Measurements from ENCODE around the gene SLC44A4. TPM values are rescaled to one million over a fixed set of nuclear protein-coding genes. Genes with fewer than 3 reads are reported as not detected.
"Not testable (repeated sequence)": the region's sequence is repeated elsewhere in the genome, so short reads cannot be mapped to it uniquely, and the experiment has no call there.

The SLC44A4 gene
- total RNA-seq, 4 donors from 2014 or later: 0.19 to 0.84 (median 0.38) TPM; not detected in 1

DNA sequence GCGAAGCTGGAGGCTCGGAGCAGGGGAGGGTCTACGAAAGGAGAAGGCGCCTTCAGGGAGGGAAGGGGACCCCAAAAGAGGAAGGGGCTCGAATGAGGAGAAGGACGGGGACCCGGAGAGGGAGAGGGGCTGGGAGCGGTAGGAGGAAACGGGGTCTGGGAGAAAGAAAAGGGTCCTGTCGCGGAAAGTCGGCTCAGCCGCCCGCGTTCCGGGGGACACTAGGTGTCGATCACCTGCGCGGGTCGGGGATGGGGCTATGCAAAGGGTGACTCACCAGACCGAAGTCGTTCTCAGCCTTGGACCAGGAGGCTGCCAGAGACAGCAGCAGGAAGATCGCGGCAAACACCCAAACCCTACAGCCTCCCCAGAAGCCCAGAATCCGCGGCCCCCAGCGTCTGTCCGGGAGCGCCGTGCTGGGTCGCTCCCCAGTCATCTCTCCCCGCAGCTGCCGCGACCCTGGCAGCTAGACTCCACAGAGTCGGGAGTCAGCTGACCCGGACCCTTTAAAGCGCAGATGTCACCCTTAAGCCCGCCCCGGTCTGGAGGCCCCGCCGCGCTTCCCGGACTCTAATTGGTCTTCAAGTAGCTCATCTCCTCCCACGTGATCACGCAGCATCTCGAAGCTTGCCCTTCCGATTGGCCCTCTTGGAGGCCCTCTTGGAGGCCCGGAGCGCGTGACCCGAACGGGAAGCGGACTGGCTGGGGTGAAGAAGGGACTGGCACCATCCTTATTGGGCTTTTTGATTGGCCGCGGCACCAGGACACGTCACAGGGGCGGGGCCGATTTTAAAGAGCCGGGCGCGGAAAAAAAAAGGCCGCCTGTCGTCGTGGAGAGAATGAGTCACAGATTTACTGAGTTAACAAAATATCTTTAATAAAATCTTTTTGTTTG lies 16.2 kb downstream of the SLC44A4 start, which contains the start of gene NEU1:
Gene NEU1, minus strand, starts transcription at position 478 of the 892 bp plus-strand sequence. Its CDS starts 45 bp downstream, at position 433.
- TF ChIP-seq, protein P1, sequence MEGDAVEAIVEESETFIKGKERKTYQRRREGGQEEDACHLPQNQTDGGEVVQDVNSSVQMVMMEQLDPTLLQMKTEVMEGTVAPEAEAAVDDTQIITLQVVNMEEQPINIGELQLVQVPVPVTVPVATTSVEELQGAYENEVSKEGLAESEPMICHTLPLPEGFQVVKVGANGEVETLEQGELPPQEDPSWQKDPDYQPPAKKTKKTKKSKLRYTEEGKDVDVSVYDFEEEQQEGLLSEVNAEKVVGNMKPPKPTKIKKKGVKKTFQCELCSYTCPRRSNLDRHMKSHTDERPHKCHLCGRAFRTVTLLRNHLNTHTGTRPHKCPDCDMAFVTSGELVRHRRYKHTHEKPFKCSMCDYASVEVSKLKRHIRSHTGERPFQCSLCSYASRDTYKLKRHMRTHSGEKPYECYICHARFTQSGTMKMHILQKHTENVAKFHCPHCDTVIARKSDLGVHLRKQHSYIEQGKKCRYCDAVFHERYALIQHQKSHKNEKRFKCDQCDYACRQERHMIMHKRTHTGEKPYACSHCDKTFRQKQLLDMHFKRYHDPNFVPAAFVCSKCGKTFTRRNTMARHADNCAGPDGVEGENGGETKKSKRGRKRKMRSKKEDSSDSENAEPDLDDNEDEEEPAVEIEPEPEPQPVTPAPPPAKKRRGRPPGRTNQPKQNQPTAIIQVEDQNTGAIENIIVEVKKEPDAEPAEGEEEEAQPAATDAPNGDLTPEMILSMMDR (IDR thresholded peaks at IDR 0.05): no peak
- ATAC-seq (ENCODE audit: low FRiP score): peak; percentile 92
- DNase-seq (ENCODE audit: low spot score): peak; percentile 95

DNA sequence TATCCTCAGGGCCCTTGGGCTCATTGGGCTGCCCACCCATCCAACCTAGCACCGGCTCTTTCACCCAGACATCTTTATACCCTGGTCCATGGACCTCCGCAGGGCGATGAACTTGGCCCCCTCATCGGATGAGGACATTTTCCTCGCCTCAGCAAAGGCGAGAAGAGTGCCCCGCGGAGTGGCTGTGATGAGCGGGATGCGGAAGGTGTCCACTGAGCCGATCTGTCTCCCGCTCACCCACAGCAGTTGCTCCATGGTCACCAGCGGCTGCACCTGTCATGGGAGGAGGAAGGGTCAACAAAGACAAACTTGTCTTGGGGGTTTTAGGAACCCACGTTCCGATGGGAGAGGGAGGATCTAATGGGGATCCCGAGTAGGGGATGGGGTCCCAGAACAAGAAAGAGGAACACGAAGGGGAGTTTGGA lies 16.9 kb downstream of the SLC44A4 start:
- TF ChIP-seq, protein P1 (IDR thresholded peaks at IDR 0.05): no peak
- ATAC-seq (ENCODE audit: low FRiP score) (no peak), DNase-seq (ENCODE audit: low spot score) (no peak)

DNA sequence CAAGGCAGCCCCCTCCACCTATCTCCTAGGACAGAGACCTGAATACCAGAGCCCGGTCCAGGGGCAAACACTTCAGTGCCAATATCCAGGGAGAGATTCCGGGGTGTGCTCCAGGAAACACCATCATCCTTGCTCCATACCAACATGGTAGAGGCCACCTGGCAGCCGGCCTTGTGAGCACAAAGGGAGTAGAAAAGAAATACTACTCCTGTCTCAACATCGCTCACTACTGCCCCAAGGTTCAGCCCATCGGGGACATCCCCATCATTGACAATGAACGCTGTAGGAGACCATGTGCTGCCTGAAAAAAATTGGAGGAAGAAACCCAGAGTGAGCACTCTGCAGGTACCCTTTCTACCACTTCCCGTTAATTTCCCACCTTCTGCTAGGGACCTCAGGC lies 17.6 kb downstream of the SLC44A4 start:
- TF ChIP-seq, protein P1 (IDR thresholded peaks at IDR 0.05): no peak
- no peak for DNase-seq (ENCODE audit: low spot score)
- ATAC-seq (ENCODE audit: low FRiP score): no peak

DNA sequence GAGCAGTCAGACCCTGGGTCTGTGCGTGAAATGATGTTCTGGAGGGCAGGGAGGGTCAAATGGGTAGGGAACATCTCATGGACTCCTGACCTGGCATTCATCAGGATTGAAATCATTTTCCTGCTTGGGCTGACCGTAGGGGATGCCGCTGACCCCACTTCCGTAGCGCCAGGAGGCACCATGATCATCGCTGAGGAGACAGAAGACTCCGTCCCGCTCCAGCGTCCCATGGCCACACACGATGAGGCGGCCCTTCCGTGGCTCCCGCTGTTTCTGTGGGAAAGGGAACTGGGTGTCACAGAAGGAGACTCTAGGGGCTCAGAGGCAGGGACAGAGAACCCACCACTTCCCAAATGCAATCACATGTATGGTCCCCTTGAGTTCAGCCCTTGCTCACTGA lies 18.4 kb downstream of the SLC44A4 start:
- TF ChIP-seq, protein P1 (IDR thresholded peaks at IDR 0.05): no peak
- DNase-seq (ENCODE audit: low spot score) (no peak), ATAC-seq (ENCODE audit: low FRiP score) (no peak)

DNA sequence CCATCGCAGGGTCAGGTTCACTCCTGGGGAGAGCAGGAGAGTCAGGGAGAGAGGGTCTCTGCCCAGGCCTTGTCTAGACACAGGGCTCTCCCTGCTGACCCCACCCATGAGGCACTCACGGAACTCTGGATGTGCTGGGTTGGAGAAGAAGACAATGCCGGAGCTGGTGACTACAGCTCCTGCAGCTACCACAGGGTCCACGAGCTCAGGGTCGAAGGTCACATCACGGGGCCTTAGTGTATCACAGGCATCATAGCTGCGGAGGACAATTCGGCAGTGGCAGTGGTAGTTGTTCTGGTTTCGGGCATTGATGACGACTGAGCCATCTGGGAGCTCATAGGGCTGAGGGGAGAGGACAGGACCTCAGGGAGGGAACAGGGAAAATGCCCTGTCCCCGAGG lies 18.9 kb downstream of the SLC44A4 start:
- DNase-seq (ENCODE audit: low spot score) (no peak), ATAC-seq (ENCODE audit: low FRiP score) (no peak)
- TF ChIP-seq, protein P1 (IDR thresholded peaks at IDR 0.05): no peak

DNA sequence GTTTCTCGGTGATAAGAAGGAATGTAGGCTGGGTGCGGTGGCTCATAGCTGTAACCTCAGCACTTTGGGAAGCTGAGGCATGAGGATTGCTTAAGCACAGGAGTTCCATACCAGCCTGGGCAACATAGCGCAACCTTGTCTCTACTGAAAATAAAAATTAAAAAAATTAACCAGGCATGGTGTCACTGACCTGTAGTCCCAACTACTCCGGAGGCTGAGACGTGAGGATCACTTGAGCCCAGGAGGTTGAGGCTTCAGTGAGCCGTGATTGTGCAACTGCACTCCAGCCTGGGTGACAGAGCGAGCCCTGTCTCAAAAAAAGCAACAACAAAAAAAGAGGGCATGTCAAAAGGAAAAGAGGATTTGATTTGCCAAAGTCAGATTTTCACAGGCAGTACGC lies 20.1 kb downstream of the SLC44A4 start:
- TF ChIP-seq, protein P1 (IDR thresholded peaks at IDR 0.05): no peak
- no peak for DNase-seq (ENCODE audit: low spot score)
- no peak for ATAC-seq (ENCODE audit: low FRiP score)

DNA sequence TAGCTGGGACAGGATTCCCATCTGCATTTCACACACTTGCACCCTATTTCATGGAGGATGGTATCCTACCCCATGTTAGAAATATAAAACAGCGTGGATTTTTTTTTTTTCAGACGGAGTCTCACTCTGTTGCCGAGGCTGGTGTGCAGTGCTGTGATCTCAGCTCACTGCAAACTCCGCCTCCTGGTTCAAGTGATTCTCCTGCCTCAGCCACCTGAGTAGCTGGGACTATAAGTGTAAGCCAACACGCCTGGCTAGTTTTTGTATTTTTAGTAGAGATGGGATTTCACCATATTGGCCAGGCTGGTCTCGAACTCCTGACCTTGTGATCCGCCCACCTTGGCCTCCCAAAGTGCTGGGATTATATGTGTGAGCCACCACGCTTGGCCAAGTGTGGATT lies 21.0 kb downstream of the SLC44A4 start:
- ATAC-seq (ENCODE audit: low FRiP score); DNase-seq (ENCODE audit: low spot score): not testable (repeated sequence)

DNA sequence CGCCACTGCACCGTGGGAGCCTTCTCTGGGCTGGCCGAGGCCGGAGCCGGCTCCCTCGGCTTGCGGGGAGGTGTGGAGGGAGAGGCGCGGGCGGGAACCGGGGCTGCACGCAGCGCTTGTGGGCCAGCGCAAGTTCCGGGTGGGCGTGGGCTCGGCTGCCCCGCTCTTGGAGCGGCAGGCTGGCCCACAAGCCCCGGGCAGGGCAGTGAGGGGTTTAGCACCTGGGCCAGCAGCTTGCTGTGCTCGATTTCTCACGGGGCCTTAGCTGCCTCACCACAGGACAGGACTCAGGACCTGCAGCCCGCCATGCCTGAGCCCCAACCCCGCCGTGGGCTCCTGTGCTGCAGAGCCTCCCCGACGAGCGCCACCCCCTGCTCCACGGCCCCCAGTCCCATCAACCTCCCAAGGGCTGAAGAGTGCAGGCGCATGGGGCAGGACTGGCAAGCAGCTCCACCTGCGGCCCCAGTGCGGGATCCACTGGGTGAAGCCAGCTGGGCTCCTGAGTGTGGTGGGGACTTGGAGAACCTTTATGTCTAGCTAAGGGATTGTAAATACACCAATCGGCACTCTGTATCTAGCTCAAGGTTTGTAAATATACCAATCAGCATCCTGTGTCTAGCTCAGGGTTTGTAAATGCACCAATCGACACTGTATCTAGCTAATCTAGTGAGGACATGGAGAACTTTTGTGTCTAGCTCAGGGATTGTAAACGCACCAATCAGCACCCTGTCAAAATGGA lies 26.6 kb downstream of the SLC44A4 start:
- not testable (repeated sequence) for ATAC-seq (ENCODE audit: low FRiP score)

More for the DNA sequence above, 26.6 kb downstream of the SLC44A4 start:
- not testable (repeated sequence) for DNase-seq (ENCODE audit: low spot score)
